Mesendoderm (in vitro differentiated cells): ENCODE results near the gene TMPRSS3.
A peak's percentile ranks its signal among the peaks of the same experiment; 100 is the strongest.

ENCODE experiments used
- DNase-seq: peaks from one replicate; pipeline ENCODE4 v3.0.0; 2013
- H2AK5ac ChIP-seq: 2 replicates; pipeline ENCODE4 v1.6.1; 2013; ENCODE audit warnings: low read length, inconsistent platforms
- H2BK120ac ChIP-seq: 2 replicates; pipeline ENCODE4 v1.6.1; 2013; ENCODE audit warnings: low read depth, mild to moderate bottlenecking, low read length, moderate library complexity, mixed read lengths
- H2BK15ac ChIP-seq: replicated peaks from 2 replicates; pipeline ENCODE4 v1.6.1; 2013; ENCODE audit warnings: low read depth, mild to moderate bottlenecking, moderate library complexity
- H2BK5ac ChIP-seq: 2 replicates; pipeline ENCODE4 v1.6.1; 2013; ENCODE audit warnings: low read length, inconsistent platforms
- H3K18ac ChIP-seq: 2 replicates; pipeline ENCODE4 v1.6.1; 2013; ENCODE audit warnings: mild to moderate bottlenecking, low read length, mixed read lengths
- H3K23ac ChIP-seq: one replicate; pipeline ENCODE4 v1.6.1; 2013; ENCODE audit warnings: low read length
- H3K27ac ChIP-seq: 2 replicates; pipeline ENCODE4 v1.5.1; 2013; ENCODE audit warnings: low read depth, mild to moderate bottlenecking, inconsistent platforms, low read length, moderate library complexity
- H3K27me3 ChIP-seq: 2 replicates; pipeline ENCODE4 v1.6.1; 2013; ENCODE audit warnings: low read length, control low read depth, mild to moderate bottlenecking, inconsistent platforms; ENCODE audit not compliant: insufficient read depth, poor library complexity
- H3K36me3 ChIP-seq: 2 replicates; pipeline ENCODE4 v1.6.1; 2013; ENCODE audit warnings: low read length, inconsistent platforms; ENCODE audit not compliant: control insufficient read depth, insufficient read depth
- H3K4ac ChIP-seq: one replicate; pipeline ENCODE4 v1.6.1; 2013; ENCODE audit warnings: low read depth, mild to moderate bottlenecking, low read length, moderate library complexity
- H3K4me1 ChIP-seq: 2 replicates; pipeline ENCODE4 v1.6.1; 2013; ENCODE audit warnings: low read depth, low read length, inconsistent platforms; ENCODE audit not compliant: control insufficient read depth
- H3K4me2 ChIP-seq: 2 replicates; pipeline ENCODE4 v1.6.1; 2013; ENCODE audit warnings: low read length
- H3K4me3 ChIP-seq: 2 replicates; pipeline ENCODE4 v1.5.1; 2013; ENCODE audit warnings: mild to moderate bottlenecking, low read length
- H3K56ac ChIP-seq: one replicate; pipeline ENCODE4 v1.6.1; 2013; ENCODE audit warnings: low read length
- H3K79me1 ChIP-seq: 2 replicates; pipeline ENCODE4 v1.6.1; 2013; ENCODE audit warnings: low read length, inconsistent platforms
- H3K79me2 ChIP-seq: 2 replicates; pipeline ENCODE4 v1.6.1; 2013; ENCODE audit warnings: mild to moderate bottlenecking, low read length; ENCODE audit not compliant: control insufficient read depth, insufficient read depth
- H3K9ac ChIP-seq: 2 replicates; pipeline ENCODE4 v1.6.1; 2013; ENCODE audit warnings: low read length, inconsistent platforms
- H4K5ac ChIP-seq: one replicate; pipeline ENCODE4 v1.6.1; 2013; ENCODE audit warnings: low read length
- H4K8ac ChIP-seq: one replicate; pipeline ENCODE4 v1.6.1; 2013; ENCODE audit warnings: low read depth, mild to moderate bottlenecking, control low read depth, low read length, moderate library complexity
- WGBS: extraction: QIAGEN DNeasy Blood & Tissue Kit; methylation state at CpG from one replicate; pipeline ENCODE4 v1.1.7; 2013; ENCODE audit warnings: low lambda C conversion rate, missing lambda C conversion rate; ENCODE audit not compliant: insufficient coverage; ENCODE audit errors: extremely low coverage; 5-methylcytosine and 5-hydroxymethylcytosine counted together

The TMPRSS3 gene

DNA sequence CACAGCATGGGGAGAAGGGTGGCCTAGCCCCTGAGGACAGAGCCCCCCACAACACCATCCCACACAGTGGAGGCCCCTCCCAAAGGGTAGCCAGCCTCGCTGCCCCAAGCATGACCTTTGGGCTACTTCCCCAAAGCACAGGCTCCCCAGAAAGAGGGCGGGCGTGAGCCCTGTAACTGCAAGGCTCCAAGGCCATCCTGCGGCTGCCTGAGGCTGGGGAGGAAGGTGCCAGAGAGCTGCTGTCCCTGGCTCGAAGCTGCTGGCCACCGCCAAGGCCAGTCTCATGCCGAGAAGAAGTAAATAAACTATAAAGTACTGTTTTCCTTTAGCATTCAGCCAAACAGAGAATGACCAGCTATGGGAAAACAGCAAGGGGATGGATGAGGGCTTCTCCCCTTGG lies 35.3 kb upstream of the TMPRSS3 start:
- Histone ChIP-seq H2AK5ac (no peak overlapping the region), H3K79me2 (no peaks in the 10 kb centered on the region), H4K8ac (no peak overlapping the region), H3K4me2 (no peak overlapping the region), H3K56ac (no peak overlapping the region), H2BK120ac (no peak overlapping the region), H3K23ac (no peak overlapping the region), H3K4me1 (no peaks in the 10 kb centered on the region), H3K27ac (no peak overlapping the region), H2BK15ac (no peak overlapping the region), H3K36me3 (no peaks in the 10 kb centered on the region), H3K4me3 (no peak overlapping the region), H2BK5ac (no peak overlapping the region), H3K4ac (no peak overlapping the region), H3K18ac (no peak overlapping the region), H3K79me1 (no peaks in the 10 kb centered on the region), H3K27me3 (no peaks in the 10 kb centered on the region), H4K5ac (no peak overlapping the region), H3K9ac (no peak overlapping the region)
- no CpG with 5 or more reads among the region's 7 CpGs for WGBS
- no peak for DNase-seq

DNA sequence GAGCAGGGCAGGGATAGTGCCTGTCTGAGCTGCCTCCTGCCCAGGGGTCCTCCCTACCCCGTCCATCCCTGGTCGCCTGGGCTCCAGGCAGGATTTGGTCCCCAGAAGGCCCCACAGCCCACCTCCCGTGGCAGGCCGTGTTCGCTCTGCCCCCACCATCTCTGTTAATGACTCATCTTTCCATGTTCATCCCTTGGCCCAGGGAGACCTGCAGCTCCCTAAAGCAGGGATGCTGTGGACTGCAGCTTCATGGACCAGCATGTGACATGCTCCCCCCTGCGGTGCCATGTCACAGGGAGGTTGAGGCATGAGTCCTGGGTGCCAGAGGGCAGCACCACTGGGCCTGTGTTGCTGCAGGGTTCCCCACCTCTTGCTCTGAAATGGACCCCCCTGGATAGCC lies 34.7 kb upstream of the TMPRSS3 start:
- H3K36me3 ChIP-seq = no peaks in the 10 kb centered on the region
- no peak overlapping the region for H3K4ac ChIP-seq
- no peaks in the 10 kb centered on the region for H3K79me2 ChIP-seq
- H3K79me1 ChIP-seq = no peaks in the 10 kb centered on the region
- no peak overlapping the region for H3K23ac ChIP-seq
- no peak overlapping the region for H4K5ac ChIP-seq
- H3K4me1 ChIP-seq = no peaks in the 10 kb centered on the region
- H3K27ac ChIP-seq = no peak overlapping the region
- no peak overlapping the region for H4K8ac ChIP-seq
- DNase-seq = no peak
- no peak overlapping the region for H2BK15ac ChIP-seq
- H3K27me3 ChIP-seq = no peaks in the 10 kb centered on the region
- no peak overlapping the region for H2BK120ac ChIP-seq
- WGBS = no CpG with 5 or more reads among the region's 6 CpGs
- no peak overlapping the region for H3K4me3 ChIP-seq
- no peak overlapping the region for H3K18ac ChIP-seq
- H3K56ac ChIP-seq = no peak overlapping the region
- H3K9ac ChIP-seq = no peak overlapping the region
- no peak overlapping the region for H2AK5ac ChIP-seq
- H3K4me2 ChIP-seq = no peak overlapping the region
- no peak overlapping the region for H2BK5ac ChIP-seq

DNA sequence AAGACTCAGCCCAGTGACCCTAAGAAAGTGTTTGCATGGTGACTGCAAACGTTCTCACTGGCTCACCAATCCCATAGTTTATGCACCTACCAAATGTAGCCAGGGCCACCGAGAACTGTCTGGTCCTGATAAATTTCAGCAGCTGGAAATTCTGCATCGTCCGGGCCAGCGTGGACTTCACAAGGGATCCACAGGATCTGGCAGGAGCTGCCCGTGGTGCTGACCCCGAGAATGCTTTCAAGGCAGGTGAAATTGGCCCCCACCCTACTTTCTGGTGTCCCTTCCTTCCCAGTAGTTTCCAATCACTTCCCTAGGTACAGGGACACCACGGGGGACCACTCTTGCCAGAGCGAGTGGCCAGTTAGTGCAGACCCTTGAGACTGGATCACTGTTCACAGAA lies 34.0 kb upstream of the TMPRSS3 start:
- Histone ChIP-seq H3K36me3 (no peaks in the 10 kb centered on the region), H3K79me2 (no peaks in the 10 kb centered on the region), H3K4ac (no peak overlapping the region), H2BK120ac (no peak overlapping the region), H3K4me2 (no peak overlapping the region), H3K27ac (no peak overlapping the region), H3K79me1 (no peaks in the 10 kb centered on the region), H3K4me3 (no peak overlapping the region), H3K27me3 (no peaks in the 10 kb centered on the region), H3K9ac (no peak overlapping the region), H3K18ac (no peak overlapping the region), H3K56ac (no peak overlapping the region), H3K4me1 (no peaks in the 10 kb centered on the region), H4K5ac (no peak overlapping the region), H4K8ac (no peak overlapping the region), H2BK15ac (no peak overlapping the region), H3K23ac (no peak overlapping the region), H2AK5ac (no peak overlapping the region), H2BK5ac (no peak overlapping the region)
- WGBS = no CpG with 5 or more reads among the region's 9 CpGs
- peak; percentile 28 for DNase-seq

DNA sequence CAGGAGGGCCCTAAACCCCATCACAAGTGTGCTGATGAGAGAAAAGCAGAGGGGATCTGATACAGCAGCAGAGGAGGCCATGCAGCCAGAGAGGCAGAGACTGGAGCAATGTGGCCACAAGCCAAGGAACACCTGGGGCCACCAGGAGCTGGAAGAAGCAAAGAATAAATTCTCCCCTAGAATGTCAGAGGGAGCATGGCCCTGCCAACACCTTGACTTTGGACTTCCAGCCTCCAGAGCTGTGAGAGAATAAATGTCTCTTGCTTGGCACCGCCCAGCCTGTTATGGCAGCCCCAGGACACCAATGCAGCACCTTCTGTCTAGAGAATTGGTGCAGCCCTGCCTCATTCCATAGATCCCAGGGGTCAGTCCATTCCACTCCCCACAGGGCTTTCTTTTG lies 33.2 kb upstream of the TMPRSS3 start:
- H3K4me1 ChIP-seq = no peaks in the 10 kb centered on the region
- no peak overlapping the region for H2BK120ac ChIP-seq
- no peak overlapping the region for H3K23ac ChIP-seq
- no peak overlapping the region for H3K27ac ChIP-seq
- H2BK15ac ChIP-seq = no peak overlapping the region
- H3K4me3 ChIP-seq = no peak overlapping the region
- no peaks in the 10 kb centered on the region for H3K36me3 ChIP-seq
- H3K18ac ChIP-seq = no peak overlapping the region
- no peak overlapping the region for H3K4me2 ChIP-seq
- H3K9ac ChIP-seq = no peak overlapping the region
- H3K27me3 ChIP-seq = no peaks in the 10 kb centered on the region
- no peaks in the 10 kb centered on the region for H3K79me2 ChIP-seq
- WGBS = no CpG with 5 or more reads among the region's 1 CpG
- no peak overlapping the region for H4K5ac ChIP-seq
- H3K4ac ChIP-seq = no peak overlapping the region
- H3K56ac ChIP-seq = no peak overlapping the region
- DNase-seq = no peak
- no peak overlapping the region for H2AK5ac ChIP-seq
- H2BK5ac ChIP-seq = no peak overlapping the region
- H3K79me1 ChIP-seq = no peaks in the 10 kb centered on the region
- H4K8ac ChIP-seq = no peak overlapping the region

DNA sequence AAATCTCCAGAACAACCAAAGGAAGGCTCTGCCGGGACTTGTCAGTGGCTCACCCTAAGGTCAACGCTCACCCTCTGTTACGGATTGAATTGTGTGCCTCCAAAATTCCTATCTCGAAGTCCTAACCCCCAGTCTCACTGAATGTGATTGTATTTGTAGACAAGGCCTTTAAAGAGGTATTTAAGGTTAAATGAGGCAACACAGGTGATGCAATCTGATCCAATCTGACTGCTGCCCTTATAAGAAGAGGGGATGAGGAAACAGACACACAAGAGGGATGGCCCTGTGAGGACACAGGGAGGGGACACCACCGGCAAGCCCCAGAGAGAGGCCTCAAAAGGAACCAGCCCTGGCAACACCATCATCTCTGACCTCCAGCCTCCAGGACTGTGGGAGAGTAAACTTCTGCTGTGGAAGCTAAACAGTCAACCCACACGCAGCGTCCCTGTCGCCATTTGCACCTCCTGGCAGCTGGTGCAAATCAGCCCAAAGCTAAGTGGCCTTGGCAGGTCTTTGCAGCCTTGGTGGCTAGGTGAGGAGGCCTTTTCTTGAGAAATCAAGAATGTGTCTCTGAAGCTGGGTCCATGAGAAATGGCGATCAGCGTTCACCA lies 32.1 kb upstream of the TMPRSS3 start:
- no peak overlapping the region for H3K9ac ChIP-seq
- no peaks in the 10 kb centered on the region for H3K27me3 ChIP-seq
- no peak overlapping the region for H2AK5ac ChIP-seq
- H3K79me2 ChIP-seq = no peaks in the 10 kb centered on the region
- H2BK120ac ChIP-seq = no peak overlapping the region
- H3K4me1 ChIP-seq = no peaks in the 10 kb centered on the region
- H4K8ac ChIP-seq = no peak overlapping the region
- no CpG with 5 or more reads among the region's 10 CpGs for WGBS
- H3K18ac ChIP-seq = no peak overlapping the region
- H3K4me2 ChIP-seq = no peak overlapping the region
- H2BK5ac ChIP-seq = no peak overlapping the region
- H3K56ac ChIP-seq = no peak overlapping the region
- H4K5ac ChIP-seq = no peak overlapping the region
- no peak overlapping the region for H3K4ac ChIP-seq
- H2BK15ac ChIP-seq = no peak overlapping the region
- no peak overlapping the region for H3K4me3 ChIP-seq
- H3K27ac ChIP-seq = no peak overlapping the region
- no peak for DNase-seq
- H3K23ac ChIP-seq = no peak overlapping the region
- no peaks in the 10 kb centered on the region for H3K36me3 ChIP-seq
- no peaks in the 10 kb centered on the region for H3K79me1 ChIP-seq

DNA sequence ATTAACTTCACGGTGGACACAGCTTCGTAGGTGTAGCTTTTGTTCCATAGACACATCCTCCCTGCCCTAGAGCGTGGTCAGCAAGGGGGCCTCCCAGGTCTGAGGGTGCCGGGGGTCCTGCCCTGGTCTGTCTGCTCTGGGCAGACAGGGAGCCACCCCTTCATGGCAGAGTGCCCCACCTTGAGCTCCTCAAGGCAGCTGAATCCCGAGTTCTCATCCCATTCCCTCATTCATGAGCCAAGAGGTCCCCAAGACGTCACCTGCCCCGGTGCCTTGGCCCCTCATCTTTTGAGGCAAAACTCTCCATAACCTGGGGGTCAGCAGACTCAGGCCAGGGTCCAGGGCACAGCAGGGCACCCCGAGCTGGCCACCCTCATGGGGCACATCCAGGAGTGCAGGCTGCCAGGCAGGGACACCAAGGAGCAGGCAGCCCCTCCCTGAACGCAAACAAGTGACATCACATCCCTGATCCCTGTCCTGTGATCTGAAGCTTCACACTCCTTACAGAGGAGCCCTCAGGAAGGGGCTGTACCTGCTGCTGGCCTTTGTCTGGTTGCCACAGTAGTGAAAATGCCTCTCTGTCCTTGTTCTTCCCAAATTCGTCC lies 31.1 kb upstream of the TMPRSS3 start:
- Histone ChIP-seq H3K79me2 (no peaks in the 10 kb centered on the region), H2BK15ac (no peak overlapping the region), H3K4me2 (no peak overlapping the region), H3K23ac (no peak overlapping the region), H3K36me3 (no peaks in the 10 kb centered on the region), H3K27me3 (no peaks in the 10 kb centered on the region), H2BK120ac (no peak overlapping the region), H3K18ac (no peak overlapping the region), H3K4me1 (no peaks in the 10 kb centered on the region), H2BK5ac (no peak overlapping the region), H3K27ac (no peak overlapping the region), H3K9ac (no peak overlapping the region), H2AK5ac (no peak overlapping the region), H3K56ac (no peak overlapping the region), H3K4me3 (no peak overlapping the region), H4K5ac (no peak overlapping the region), H3K4ac (no peak overlapping the region), H3K79me1 (no peaks in the 10 kb centered on the region), H4K8ac (no peak overlapping the region)
- whole genome bisulfite sequencing = no CpG with 5 or more reads among the region's 10 CpGs
- DNase-seq = no peak
